SU-DHL-6 (cell line): ENCODE data around the gene AMN.

Experiments used
- CTCF ChIP-seq: fragments of 200-600 bp; sonication (generic); IDR thresholded peaks from one replicate; pipeline ENCODE4 v1.5.1; 2017; ENCODE audit warnings: antibody characterized with exemption, mild to moderate bottlenecking, low read length, moderate library complexity; ENCODE audit not compliant: insufficient read depth, poor library complexity, severe bottlenecking
- EZH2phosphoT487 ChIP-seq: fragments of 200-600 bp; sonication (generic), shearing (Covaris generic); conservative IDR thresholded peaks from 2 replicates; pipeline ENCODE4 v1.6.1; 2018; ENCODE audit warnings: mild to moderate bottlenecking, antibody characterized with exemption, low read length, moderate library complexity, mixed read lengths

DNA sequence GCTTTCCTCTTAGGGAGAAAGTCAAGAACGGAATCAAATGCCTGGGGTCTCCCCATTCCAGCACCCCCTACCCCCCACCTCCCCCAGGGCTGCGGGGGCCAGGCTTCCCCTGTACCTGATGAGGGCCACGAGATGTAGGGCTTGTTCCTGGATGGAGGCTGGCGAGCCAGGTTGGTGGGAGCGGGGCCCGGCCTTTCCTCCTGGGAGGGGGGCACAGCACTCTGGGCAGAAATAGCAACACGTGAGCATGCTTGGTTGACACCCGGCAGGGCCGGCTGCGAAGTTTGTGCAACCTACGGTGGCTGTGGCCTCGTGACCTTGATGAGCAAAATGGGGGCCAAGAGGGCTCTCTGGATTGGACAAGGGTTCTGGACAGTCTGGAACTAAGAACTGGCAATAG is 15.7 kb downstream of the AMN start:
- no peak for TF ChIP-seq CTCF
- TF ChIP-seq EZH2phosphoT487: no peak
